ENCODE results near the gene POMT1.

The POMT1 gene

DNA sequence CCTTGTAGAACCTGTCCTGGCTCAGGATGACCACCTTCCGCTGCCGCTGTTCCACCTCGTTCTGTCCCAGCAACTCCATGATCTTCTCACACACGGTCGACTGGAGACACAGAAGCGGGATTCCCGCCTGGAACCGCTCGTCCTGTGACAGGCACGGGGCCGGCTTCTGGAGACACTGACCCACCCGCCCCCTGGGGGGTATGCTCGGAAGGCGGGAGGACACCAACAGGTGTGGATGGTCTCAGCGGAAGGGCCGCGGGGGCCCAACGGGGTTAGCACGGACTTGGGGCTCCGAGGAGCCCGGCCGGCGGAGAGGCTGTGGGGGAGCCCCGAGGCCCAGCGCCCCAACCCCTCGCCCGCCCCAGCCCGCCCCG, 27.8 kb downstream of the POMT1 start (continued):
- TF ChIP-seq SCRT2 (tag by site-specific recombination; IDR thresholded peaks at IDR 0.05) (0 out of 2 replicates have a peak, but pooled peaks have one; percentile 23), ZNF324 (tag by site-specific recombination; IDR thresholded peaks at IDR 0.05) (no peak), ZNF114 (tag by site-specific recombination; IDR thresholded peaks at IDR 0.05) (no peak), ZNF350 (tag by site-specific recombination; IDR thresholded peaks at IDR 0.05) (no peak), ZBTB48 (tag by site-specific recombination; IDR thresholded peaks at IDR 0.05) (no peak), ZIC2 (tag by site-specific recombination; IDR thresholded peaks at IDR 0.05) (0 out of 2 replicates have a peak, but pooled peaks have one; percentile 21), REPIN1 (tag by site-specific recombination; IDR thresholded peaks at IDR 0.05; ENCODE audit: low read depth) (no peak), RBAK (tag by site-specific recombination; IDR thresholded peaks at IDR 0.05) (no peak), KLF1 (tag by site-specific recombination; IDR thresholded peaks at IDR 0.05) (no peak), ZNF341 (tag by site-specific recombination; IDR thresholded peaks at IDR 0.05; ENCODE audit: low read depth) (peak; percentile 88), ZNF335 (tag by site-specific recombination; conservative IDR thresholded peaks at IDR 0.05) (peak; percentile 21; the same call in 1 of the 2 replicates), ZNF221 (tag by site-specific recombination; IDR thresholded peaks at IDR 0.05; ENCODE audit: borderline replicate concordance) (no peak)
- TF ChIP-seq, protein P1, sequence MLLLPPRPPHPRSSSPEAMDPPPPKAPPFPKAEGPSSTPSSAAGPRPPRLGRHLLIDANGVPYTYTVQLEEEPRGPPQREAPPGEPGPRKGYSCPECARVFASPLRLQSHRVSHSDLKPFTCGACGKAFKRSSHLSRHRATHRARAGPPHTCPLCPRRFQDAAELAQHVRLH (tag by site-specific recombination; IDR thresholded peaks at IDR 0.05) = no peak
- TF ChIP-seq, protein P2, sequence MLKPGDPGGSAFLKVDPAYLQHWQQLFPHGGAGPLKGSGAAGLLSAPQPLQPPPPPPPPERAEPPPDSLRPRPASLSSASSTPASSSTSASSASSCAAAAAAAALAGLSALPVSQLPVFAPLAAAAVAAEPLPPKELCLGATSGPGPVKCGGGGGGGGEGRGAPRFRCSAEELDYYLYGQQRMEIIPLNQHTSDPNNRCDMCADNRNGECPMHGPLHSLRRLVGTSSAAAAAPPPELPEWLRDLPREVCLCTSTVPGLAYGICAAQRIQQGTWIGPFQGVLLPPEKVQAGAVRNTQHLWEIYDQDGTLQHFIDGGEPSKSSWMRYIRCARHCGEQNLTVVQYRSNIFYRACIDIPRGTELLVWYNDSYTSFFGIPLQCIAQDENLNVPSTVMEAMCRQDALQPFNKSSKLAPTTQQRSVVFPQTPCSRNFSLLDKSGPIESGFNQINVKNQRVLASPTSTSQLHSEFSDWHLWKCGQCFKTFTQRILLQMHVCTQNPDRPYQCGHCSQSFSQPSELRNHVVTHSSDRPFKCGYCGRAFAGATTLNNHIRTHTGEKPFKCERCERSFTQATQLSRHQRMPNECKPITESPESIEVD (tag by site-specific recombination; IDR thresholded peaks at IDR 0.05) = no peak
- TF ChIP-seq, protein P3, sequence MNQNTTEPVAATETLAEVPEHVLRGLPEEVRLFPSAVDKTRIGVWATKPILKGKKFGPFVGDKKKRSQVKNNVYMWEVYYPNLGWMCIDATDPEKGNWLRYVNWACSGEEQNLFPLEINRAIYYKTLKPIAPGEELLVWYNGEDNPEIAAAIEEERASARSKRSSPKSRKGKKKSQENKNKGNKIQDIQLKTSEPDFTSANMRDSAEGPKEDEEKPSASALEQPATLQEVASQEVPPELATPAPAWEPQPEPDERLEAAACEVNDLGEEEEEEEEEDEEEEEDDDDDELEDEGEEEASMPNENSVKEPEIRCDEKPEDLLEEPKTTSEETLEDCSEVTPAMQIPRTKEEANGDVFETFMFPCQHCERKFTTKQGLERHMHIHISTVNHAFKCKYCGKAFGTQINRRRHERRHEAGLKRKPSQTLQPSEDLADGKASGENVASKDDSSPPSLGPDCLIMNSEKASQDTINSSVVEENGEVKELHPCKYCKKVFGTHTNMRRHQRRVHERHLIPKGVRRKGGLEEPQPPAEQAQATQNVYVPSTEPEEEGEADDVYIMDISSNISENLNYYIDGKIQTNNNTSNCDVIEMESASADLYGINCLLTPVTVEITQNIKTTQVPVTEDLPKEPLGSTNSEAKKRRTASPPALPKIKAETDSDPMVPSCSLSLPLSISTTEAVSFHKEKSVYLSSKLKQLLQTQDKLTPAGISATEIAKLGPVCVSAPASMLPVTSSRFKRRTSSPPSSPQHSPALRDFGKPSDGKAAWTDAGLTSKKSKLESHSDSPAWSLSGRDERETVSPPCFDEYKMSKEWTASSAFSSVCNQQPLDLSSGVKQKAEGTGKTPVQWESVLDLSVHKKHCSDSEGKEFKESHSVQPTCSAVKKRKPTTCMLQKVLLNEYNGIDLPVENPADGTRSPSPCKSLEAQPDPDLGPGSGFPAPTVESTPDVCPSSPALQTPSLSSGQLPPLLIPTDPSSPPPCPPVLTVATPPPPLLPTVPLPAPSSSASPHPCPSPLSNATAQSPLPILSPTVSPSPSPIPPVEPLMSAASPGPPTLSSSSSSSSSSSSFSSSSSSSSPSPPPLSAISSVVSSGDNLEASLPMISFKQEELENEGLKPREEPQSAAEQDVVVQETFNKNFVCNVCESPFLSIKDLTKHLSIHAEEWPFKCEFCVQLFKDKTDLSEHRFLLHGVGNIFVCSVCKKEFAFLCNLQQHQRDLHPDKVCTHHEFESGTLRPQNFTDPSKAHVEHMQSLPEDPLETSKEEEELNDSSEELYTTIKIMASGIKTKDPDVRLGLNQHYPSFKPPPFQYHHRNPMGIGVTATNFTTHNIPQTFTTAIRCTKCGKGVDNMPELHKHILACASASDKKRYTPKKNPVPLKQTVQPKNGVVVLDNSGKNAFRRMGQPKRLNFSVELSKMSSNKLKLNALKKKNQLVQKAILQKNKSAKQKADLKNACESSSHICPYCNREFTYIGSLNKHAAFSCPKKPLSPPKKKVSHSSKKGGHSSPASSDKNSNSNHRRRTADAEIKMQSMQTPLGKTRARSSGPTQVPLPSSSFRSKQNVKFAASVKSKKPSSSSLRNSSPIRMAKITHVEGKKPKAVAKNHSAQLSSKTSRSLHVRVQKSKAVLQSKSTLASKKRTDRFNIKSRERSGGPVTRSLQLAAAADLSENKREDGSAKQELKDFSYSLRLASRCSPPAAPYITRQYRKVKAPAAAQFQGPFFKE (tag by site-specific recombination; IDR thresholded peaks at IDR 0.05; ENCODE audit: borderline replicate concordance) = no peak
- TF ChIP-seq, protein P4, sequence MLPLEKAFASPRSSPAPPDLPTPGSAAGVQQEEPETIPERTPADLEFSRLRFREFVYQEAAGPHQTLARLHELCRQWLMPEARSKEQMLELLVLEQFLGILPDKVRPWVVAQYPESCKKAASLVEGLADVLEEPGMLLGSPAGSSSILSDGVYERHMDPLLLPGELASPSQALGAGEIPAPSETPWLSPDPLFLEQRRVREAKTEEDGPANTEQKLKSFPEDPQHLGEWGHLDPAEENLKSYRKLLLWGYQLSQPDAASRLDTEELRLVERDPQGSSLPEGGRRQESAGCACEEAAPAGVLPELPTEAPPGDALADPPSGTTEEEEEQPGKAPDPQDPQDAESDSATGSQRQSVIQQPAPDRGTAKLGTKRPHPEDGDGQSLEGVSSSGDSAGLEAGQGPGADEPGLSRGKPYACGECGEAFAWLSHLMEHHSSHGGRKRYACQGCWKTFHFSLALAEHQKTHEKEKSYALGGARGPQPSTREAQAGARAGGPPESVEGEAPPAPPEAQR (tag by site-specific recombination; IDR thresholded peaks at IDR 0.05) = no peak
